RPMI8226 (cell line): ENCODE measurements around the gene GRM7.

Experiments
- DNase-seq: peaks from one replicate; pipeline ENCODE4 v3.0.0-alpha.2; 2015

The GRM7 gene

DNA sequence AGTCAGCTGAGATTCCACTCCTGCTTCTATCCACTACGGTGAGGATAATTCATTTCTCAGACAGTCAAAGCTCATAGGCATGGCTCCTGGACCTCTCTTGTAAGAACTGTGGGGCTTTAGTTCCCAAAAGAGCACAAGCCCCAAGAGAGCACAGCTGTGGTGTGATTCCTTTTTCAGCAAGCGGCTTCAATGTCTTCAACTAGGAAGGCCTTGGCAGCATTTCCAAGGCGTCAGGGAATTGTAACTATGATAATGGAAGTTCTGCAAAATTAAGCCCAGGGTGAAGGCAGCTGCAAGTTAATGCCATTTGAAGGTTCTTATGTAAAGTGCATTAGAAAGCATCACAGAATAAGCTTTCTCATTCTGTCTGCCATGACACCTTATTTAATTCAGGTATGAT is 657.1 kb downstream of the GRM7 start:
- no peak for DNase-seq

DNA sequence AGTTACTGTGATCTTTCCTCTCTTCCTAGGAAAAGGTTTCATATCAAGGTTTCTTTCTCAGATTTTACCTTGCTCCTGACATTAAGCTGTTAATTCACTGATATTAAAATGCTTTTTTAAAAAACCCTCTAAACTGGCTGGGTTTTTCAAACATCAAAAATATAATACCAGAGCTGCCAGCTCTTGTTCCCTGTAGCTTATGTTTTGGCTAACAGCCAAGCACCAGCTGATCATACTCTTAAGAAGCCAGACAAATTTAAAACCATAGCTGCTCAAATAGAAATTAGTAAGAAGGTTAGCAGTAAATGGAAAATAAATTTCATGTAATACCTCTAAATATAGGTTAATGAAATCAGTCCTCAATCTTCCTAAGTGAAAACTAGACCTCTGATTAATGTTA is 657.5 kb downstream of the GRM7 start:
- DNase-seq, result no peak

DNA sequence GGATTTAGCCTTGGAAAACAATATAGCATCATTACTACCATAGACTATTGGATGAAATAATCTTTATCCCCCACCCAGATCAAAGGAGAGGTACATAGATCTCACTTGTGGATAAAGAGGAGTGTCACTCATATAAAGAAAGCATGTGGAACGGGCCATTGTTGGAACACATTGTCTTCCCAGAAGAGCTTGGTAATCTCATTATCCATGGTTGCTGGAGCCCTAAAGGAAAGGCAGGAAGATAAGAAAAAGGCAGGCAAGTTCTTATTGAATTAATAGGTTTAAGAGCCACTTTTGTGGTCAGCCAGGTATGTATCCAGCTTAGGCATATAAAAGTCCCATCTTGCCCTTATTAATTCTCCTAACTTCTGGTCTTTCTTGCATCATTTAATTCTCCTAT is 659.1 kb downstream of the GRM7 start:
- DNase-seq, result no peak

DNA sequence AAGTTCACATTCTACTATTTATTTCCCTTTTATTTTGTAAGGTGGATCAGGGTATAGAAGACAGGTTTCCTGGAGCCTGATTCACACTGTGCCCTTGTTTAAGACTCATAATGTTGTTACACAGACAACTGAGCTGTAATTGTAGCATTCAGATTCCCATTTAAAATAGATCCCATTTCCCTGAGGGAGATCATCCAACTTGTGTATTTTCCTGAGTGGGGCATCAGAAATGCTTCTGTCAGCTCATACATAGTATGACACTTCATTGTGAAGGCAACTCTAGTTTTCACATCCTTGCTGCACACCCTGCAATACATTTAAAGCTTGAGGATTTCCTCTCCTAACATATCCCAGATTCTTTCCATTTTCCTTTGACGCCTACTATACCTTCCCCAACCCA is 659.7 kb downstream of the GRM7 start:
- DNase-seq, result no peak

DNA sequence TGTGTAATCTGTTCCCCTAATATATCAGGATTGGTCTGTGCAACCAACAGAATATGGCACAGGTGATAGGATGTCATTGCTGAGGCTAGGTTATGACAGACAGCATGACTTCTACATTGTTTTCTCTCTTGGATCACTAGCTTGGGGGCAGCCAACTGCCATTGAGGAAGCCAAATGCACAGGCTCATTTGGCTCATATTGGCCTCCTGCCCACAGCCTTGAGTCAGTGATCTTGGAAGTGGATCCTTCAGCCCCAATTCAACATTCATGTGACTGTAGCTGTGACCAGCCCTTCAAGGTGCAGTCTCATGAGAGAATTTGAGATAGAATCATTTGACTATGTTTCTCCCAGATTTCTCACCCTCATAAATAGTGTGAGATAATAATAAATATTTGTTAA is 675.6 kb downstream of the GRM7 start:
- no peak for DNase-seq

DNA sequence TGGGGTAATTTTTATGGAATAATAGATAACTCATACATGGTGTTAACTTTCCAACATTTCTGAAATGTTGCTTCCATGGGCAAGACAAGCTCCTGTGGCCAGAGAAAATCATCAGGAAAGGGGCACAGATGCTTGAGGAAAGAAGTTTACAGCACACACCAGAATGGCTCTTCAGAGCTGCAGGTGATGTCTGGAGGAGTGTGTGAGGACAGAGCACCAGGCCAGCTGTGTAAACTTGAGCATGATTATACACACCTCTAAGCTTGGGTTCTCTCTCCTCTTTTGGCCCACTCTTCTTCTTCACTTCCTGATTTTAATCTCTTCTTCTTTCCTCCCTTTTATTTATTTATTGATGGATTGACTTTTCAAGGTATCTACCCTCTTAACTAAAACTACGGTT is 676.0 kb downstream of the GRM7 start:
- DNase-seq, result no peak

DNA sequence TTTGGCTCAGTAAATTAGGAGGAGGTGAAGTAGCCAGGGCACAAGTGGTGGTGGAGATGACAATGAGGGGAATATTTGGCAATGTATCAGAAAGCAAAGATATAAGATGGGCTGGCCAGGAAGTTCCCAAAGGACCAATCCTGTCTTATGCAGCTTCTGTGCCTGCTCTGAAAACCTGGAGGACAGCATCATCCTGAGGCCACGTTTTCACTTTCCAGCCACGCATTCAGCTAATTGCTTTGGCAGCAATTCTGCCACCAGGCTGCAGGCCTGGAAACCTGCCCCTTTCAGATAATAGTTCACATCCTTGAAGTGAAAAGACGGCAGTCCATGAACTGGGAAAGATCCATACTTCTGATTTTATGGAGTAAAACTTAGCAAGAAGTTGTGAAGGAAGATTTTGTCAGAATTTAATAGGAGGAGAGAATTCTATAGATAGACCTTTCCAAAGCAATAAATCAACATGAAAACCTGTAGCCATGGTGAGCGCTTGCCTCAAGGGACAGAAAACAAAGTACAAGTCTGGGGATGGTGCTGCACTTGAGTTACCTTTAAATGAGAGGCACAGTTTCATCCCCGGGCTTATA is 682.5 kb downstream of the GRM7 start:
- DNase-seq, result no peak

DNA sequence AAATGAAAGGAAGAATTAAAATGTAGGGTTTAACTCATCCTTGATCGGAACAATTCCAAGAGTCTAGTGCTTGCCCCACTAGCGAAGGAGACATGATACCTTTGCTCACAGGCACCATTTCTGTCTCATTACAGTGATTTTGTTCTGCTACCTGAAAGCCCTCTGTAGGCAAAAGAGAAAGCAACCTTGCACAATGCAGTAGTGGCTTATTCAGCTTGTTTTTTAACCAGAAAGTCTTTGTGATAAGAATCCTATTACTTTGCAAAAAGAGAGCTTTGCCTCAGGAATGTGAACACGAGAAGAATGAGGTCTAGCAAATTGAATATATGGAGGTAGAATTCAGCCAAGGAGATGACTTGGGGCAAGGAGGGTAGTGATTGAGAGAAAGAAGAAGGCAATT is 684.4 kb downstream of the GRM7 start:
- DNase-seq, result no peak

DNA sequence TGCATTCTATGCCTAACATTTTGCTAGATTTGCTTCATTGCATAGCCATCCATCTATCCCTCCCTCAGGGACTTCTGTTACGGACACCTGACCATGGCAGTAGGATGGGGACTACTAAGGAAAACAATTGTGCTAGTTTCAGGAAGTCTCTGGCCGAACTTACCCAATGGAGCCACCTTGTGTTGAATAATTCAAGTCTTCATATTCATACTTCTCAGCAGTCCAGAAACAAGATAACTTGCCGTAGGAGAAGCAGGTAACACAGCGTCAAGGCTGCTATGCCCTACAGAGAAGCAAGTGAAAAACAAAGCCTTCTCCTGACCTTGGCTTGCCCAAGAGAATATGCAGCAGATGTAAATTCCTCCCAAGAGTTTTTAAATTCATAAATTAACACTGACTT is 685.3 kb downstream of the GRM7 start:
- DNase-seq, result no peak

DNA sequence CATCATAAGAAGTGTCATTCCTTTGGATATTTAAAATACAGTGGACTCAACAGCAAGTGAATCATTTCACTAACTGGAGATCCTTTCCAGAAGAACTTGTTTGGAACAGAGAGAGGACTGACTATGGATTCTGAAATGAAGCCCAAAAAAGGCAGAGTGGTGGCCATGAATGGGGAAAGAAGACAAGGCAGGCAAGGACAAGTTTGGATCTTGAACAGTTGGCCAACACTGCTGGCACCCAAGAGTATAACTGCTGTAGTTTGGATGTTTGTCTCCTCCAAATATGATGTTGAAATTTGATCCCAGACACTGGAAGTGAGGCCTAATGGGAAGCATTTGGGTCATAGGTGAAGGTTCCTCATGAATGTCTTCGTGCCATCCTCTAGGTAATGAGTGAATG is 686.9 kb downstream of the GRM7 start:
- DNase-seq, result no peak

DNA sequence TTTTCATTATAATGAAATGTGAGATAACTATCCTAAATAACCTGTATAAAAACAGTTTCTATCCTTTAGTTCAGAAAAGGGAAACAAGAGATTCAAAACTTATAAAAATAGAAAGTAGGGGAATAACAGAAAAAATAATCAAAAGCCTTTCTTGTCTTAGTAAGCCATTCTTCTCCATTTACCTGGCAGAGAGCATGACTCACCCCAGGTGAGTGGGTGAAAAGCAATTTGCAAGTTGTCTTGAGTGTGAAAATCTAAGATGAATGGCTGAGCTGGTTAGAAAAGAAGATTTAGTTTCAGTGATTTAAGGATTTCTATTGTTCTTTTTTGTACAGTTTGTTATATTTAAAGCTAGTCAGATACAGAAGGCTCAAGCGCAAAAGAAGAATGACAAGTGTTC is 702.0 kb downstream of the GRM7 start:
- DNase-seq, result no peak

DNA sequence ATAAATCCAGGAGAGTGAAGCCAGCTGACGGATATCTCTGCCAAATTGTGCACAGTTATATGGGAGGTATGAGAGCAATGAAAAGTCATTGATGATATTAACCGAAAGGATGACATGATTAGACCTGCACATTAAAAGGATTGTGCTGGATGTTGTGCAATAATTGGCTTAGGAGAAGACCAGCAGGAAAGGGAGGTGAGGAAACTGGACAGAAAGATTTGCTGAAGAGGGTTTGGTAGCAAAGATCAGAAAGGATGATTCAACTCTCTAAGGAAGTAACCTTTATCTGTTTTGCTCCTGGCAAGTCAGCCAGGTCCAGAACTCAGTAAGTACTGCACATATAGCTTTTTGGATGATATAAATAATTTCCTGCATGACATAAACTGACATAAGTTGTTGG is 704.7 kb downstream of the GRM7 start:
- DNase-seq, result no peak

DNA sequence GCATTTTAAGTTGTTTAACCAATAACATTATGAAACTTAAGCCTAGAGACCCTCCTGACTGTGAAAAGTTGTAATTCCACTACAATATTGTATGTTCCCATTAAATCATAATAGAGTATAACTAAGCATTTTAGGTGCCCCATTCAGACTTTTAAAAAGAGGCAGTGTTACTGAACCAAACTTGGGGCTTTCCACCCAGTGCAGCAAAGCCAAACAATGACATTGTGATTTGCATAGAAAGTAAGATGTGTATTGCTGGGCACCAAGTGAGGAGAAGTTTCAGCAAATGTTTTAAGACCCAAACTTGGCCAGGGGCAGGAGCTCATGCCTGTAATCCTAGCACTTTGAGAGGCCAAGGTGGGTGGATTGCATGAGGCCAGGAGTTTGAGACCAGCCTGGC is 706.2 kb downstream of the GRM7 start:
- DNase-seq, result no peak

DNA sequence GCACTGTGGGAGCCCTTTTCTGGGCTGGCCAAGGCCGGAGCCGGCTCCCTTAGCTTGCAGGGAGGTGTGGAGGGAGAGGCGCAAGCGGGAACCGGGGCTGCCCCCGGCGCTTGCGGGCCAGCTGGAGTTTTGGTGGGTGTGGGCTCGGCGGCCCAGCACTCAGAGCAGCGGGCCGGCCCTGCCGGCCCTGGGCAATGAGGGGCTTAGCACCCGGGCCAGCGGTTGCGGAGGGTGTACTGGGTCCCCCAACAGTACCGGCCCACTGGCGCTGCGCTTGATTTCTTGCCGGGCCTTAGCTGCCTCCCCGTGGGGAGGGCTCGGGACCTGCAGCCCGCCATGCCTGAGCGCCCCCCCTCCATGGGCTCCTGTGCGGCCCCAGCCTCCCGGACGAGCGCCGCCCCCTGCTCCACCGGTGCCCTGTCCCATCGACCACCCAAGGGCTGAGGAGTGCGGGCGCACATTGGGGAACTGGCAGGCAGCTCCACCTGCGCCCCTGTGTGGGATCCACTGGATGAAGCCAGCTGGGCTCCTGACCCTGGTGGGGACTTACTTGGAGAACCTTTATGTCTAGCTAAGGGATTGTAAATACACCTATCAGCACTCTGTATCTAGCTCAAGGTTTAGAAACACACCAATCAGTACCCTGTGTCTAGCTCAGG is 707.7 kb downstream of the GRM7 start:
- no peak for DNase-seq

DNA sequence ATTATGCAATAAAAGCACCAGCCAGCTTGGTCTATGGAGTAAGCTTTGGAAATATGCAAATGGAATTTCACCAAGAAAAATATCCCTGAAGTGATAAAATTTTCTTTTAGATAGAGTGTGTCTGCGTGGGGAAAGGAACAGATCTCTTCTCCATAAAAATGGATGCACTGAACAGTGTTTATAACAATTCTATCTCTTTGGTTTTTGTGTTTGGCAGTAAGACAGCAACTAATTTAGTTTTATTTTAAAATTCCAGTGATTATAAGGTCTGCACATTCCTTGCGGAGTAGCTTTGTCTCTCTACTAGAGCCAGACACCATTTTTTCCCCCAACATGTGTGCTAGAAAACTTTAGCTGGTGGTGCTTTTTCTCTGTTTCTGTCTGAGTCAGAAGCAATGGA is 712.4 kb downstream of the GRM7 start:
- no peak for DNase-seq

DNA sequence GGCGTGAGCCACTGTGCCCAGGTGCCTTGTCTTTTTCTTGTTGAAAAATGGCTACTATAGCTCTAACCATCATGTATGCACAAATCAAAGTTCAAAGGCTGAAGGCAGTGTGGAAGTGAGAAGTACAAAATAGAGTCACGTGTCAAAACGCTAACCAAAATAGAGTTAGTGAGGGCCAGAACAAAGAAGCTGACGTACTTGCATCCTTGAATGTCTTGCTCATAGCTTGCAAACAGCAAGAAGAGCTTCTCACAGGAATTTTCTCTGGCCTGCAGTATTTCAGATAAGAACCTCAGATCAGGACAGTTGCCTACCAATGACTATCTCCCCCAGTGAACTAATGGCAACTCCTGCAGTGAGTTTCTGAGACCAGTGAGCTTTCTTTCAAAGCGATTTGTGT is 713.5 kb downstream of the GRM7 start:
- DNase-seq, result no peak

DNA sequence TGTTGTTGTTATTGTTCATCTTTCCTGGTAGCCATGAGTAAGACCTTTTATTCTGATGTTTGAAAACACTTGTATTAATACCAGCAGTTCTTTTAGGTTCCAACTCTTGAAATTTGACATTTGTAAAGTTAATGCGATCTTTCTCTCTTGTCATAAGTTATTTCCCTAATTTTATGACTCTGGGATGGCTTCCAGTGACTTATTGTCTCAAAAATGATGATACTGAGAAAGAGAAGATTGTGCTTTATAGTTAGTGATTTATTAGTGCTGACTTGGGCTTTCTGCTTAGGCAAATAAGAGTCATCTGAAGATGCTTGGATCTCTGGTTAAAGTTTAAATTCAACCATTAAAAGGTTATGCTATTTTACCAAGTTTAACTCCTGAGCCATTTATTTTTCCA is 715.2 kb downstream of the GRM7 start:
- no peak for DNase-seq

DNA sequence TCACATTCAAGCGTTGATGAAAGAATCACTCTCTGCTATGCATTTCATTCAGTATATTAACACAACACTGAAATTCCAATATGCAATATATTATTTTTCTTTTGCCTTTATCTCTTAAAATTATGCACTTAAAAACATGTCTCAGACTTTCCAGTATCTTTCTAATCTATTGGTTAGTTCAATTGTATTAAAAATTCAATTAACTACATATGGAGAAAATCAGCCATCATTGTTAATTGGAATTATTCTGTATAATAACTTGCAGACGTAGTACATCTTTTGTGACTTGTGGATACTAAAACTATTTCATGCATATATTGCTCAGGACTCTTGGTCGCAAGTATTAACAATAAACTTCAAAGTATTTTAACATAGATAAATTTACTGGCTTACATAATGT is 715.6 kb downstream of the GRM7 start:
- no peak for DNase-seq

DNA sequence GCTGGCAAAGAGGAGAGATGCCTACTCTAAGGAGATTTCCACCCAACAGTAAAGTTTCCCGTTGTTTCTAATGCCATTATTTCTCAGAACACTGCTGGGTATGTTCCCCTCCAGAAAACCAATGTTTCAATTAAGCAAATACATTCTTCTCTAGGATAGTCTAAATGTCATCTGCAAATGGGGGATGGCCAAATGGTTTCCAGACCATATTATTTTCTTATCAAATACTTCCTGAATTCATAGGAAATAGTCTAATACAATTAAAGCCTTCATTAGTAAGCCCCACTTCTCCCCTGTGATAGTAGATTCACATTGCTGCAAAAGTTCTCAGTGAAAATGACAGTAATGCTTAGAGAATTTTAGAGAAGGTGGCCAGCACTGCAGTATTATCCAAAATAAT is 716.6 kb downstream of the GRM7 start:
- no peak for DNase-seq

DNA sequence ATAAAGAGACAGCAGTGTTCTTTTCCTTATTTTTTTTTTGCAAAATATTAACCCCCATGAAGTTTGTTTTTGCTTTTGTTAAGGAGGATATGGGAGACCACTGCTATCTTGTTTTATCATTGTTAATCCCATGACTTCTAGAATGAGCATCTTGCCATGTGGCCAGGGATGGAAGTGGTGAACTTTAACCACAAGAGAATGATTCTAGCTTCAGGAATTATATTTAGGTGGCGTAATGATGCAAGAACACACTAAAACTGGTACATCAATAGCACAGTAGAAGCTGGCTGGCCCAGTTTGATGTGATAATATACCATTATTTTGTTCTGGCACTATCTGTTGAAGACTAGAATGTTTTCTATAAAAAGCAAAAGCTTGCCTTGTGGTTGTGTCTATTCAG is 720.9 kb downstream of the GRM7 start:
- no peak for DNase-seq

DNA sequence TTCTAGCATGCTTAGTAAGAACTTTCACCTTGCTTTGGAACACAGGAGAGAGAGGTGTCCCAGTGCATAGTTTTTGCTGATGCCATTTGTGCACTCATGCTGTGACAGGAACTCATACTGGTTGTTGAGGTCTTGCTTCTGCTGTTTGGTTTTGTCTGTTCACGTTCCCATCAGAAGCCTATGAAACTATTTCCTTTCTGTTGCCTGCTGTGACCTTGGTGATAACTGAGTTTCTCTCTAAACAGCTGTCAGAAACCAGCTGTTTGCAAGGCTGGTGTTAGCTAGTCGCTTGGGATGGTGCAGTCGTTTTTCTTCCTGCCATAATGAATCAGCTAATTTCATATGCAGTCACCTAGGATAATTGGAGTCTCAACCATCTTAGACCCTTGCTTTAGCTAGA is 724.1 kb downstream of the GRM7 start:
- DNase-seq, result no peak

DNA sequence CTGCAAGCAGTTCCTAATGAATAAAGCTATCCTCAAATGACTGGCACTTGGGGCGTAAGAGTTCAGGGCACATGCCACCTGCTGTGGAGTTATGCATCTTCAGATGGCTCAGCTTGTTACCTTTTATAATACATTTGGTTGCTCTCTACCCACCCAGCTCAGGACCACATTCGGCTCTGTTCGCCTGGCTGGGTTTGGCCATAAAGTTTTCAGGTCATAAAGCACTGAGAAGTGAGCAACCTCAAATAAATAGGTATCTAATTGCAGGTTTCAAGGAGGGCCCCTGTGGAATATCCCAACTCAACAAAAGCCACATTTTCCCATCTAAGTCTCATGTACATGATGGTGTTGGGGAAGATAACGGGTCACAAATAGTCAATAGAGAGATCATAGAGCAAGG is 727.3 kb downstream of the GRM7 start:
- no peak for DNase-seq

DNA sequence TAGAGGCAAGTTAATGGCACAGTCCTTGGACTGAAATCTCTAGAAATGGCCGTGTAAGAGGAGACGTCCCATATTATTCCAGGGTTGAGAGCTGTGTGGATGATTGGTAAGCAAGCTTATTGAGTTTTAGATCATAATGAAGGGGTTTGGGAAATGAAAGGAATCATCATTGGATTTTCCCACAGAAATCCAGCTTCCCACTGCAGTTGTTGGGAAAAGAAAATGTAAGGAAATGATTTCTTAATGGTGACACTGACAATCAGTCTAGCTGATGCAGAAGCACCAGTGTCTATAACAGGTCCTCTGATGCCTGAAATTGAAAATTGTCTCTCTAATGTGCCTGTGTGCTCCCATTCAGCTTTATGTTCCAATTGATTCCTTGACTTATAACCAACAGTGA is 728.6 kb downstream of the GRM7 start:
- DNase-seq, result no peak

DNA sequence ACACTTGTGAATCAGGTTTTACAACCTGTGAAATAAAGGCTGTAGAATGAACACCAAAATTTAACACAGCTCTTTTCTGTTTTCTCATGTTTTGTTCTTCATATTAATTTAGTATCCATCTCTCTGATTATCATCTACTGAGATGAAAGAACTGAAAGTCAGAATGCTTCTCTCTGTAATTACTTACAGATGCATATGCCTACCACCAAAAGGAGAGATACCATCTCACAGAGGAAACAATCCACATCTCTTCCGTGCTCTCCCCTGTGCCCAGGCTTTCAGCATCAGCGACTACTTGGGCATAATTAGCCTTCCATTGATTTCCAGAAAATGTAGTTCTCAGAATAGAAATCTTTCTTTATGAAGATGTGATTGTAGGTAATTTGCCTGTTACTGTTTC is 741.4 kb downstream of the GRM7 start:
- DNase-seq, result no peak

DNA sequence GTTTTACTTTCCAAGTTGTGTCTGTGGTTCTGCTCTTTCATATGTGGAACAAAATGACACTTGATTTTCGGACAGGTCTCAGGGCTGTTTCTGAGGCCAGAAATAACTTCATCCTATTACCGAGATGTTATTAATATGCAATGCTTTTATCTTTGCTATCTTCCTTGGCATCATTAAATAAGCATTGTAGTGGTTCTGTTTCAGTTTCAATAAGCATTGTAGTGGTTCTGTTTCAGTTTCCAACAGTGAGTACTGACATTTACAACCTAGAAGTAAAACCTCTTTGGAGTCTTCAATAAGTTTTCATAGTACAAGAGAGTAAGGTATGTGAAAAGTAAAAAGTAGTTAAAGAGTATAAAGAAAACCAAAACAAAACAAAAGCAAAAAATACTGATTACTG is 746.2 kb downstream of the GRM7 start:
- no peak for DNase-seq

DNA sequence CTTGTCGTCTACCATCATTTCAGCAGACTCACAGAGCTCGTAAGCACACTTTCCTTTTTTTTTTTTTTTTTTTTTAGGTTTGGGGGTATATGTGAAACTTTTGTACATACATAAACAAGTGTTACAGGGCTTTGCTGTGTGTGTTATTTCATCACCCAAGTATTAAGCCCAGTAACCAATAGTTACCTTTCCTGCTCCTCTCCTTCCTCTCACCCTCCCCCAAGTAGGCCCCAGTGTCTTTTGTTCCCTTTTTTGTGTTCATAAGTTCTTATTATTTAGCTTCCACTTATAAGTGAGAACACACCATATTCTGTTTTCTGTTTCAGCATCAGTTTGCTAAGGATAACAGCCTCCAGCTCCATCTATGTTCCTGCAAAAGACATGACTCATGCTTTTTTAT is 746.8 kb downstream of the GRM7 start:
- no peak for DNase-seq
